Measurements from ENCODE around the gene TTF1. TPM values are rescaled to one million over a fixed set of nuclear protein-coding genes. Genes with fewer than 3 reads are reported as not detected.

TTF1 gene, protein sequence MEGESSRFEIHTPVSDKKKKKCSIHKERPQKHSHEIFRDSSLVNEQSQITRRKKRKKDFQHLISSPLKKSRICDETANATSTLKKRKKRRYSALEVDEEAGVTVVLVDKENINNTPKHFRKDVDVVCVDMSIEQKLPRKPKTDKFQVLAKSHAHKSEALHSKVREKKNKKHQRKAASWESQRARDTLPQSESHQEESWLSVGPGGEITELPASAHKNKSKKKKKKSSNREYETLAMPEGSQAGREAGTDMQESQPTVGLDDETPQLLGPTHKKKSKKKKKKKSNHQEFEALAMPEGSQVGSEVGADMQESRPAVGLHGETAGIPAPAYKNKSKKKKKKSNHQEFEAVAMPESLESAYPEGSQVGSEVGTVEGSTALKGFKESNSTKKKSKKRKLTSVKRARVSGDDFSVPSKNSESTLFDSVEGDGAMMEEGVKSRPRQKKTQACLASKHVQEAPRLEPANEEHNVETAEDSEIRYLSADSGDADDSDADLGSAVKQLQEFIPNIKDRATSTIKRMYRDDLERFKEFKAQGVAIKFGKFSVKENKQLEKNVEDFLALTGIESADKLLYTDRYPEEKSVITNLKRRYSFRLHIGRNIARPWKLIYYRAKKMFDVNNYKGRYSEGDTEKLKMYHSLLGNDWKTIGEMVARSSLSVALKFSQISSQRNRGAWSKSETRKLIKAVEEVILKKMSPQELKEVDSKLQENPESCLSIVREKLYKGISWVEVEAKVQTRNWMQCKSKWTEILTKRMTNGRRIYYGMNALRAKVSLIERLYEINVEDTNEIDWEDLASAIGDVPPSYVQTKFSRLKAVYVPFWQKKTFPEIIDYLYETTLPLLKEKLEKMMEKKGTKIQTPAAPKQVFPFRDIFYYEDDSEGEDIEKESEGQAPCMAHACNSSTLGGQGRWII
- total RNA-seq, result 10 to 100 TPM; 11.9 to 18.2 (median 12.8) TPM

DNA sequence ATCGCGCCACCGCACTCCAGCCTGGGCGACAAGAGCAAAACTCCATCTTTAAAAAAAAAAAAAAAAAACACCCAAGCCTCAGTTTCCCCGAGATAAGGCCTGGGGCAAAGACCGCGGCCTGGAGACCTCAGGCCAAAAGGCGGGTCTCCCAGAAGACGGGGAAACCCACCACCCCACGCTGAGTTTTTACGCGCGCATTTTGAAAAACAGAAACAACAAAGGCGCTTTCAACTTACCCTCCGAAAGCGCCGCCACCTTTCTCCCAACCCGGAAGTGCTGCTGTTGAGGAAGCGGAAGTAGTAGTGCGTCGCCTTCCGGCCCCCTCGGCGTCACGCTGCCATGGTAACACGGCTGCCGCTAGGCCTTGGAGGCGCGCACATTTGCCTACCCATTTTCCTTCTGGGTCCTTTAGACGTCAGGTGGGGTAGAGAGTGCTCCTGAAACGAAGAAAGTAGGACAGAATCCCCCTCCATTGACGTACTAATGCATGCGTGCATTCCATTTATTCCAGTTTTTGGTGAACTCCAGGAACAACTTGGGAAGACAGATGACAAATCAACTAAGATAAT is at the start of gene TTF1:
TSS of gene TTF1 (minus strand) at position 287 of the 569 bp plus-strand sequence. CDS start 4,019 bp downstream, outside the sequence.
- intact Hi-C loops (cut with DNase I; ENCODE audit: low total_unique reads) (loop anchor here (1.0 kb wide), 1 partner anchor 52 kb away; the partner anchor contains the start of gene SETX), in situ Hi-C loops (cut with MboI; ENCODE audit: low sequenced_read_pairs in 4 of 4) (loop anchor here in 2 of 4 donors (25.0 kb wide), 3 partner anchors 106 to 644 kb away; no protein-coding TSS in a partner anchor)
- no peak for TF ChIP-seq POLR2A (IDR thresholded peaks at IDR 0.05)
- TF ChIP-seq, protein P1, sequence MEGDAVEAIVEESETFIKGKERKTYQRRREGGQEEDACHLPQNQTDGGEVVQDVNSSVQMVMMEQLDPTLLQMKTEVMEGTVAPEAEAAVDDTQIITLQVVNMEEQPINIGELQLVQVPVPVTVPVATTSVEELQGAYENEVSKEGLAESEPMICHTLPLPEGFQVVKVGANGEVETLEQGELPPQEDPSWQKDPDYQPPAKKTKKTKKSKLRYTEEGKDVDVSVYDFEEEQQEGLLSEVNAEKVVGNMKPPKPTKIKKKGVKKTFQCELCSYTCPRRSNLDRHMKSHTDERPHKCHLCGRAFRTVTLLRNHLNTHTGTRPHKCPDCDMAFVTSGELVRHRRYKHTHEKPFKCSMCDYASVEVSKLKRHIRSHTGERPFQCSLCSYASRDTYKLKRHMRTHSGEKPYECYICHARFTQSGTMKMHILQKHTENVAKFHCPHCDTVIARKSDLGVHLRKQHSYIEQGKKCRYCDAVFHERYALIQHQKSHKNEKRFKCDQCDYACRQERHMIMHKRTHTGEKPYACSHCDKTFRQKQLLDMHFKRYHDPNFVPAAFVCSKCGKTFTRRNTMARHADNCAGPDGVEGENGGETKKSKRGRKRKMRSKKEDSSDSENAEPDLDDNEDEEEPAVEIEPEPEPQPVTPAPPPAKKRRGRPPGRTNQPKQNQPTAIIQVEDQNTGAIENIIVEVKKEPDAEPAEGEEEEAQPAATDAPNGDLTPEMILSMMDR (IDR thresholded peaks at IDR 0.05 in 4 of 5, conservative IDR thresholded peaks at IDR 0.05 in 1 of 5), result no peak
- peaks cover 29 to 34% of the 10 kb centered on the region in 2 donors for H3K4me1 ChIP-seq
- H3K27ac ChIP-seq, result peak within 1 kb of the TSS; percentile 11 to 73 (median 54)
- peak within 1 kb of the TSS; percentile 72 to 90 (median 84) for H3K4me3 ChIP-seq
- H3K36me3 ChIP-seq, result peaks cover 0 to 8% of the 10 kb centered on the region in 2 donors
- ATAC-seq (peak; percentile 87 to 88), DNase-seq (peak; percentile 71 to 81)
- peaks cover 22 to 24% (median 23%) of the 10 kb centered on the region in 3 donors for H3K27me3 ChIP-seq
- H3K9me3 ChIP-seq, result no peaks in the 10 kb centered on the region

DNA sequence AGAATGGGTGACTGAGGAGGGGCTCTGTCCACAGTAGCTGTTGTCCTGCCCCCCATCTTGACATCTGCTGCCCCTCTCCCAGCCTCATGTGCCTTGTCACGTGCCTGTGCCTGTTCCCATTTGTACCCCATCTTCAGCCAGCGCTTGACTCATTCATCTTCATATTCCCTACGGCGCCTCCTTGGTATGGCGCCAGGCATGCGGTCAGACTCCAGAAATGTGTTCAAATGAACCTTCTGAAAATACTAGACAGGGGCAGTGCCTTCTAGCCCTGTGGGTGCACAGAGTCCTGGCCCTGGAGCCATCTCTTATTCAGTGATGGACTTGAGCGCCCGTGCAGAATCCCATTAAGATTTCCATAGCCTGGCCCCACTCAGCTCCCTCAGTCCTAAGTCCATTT is 49.6 kb upstream of the TTF1 start:
- Histone ChIP-seq H3K27me3 (peaks cover 10 to 31% (median 27%) of the 10 kb centered on the region in 3 donors), H3K36me3 (no peaks in the 10 kb centered on the region), H3K4me3 (no peak overlapping the region), H3K27ac (no peak overlapping the region), H3K4me1 (no peaks in the 10 kb centered on the region), H3K9me3 (no peaks in the 10 kb centered on the region)
- no peak for TF ChIP-seq POLR2A (IDR thresholded peaks at IDR 0.05)
- TF ChIP-seq, protein P1 (IDR thresholded peaks at IDR 0.05 in 4 of 5, conservative IDR thresholded peaks at IDR 0.05 in 1 of 5), result no peak
- in situ Hi-C loops (cut with MboI; ENCODE audit: low sequenced_read_pairs in 4 of 4) (no loop called here), intact Hi-C loops (cut with DNase I; ENCODE audit: low total_unique reads) (no loop called here)
- ATAC-seq (no peak), DNase-seq (no peak)

DNA sequence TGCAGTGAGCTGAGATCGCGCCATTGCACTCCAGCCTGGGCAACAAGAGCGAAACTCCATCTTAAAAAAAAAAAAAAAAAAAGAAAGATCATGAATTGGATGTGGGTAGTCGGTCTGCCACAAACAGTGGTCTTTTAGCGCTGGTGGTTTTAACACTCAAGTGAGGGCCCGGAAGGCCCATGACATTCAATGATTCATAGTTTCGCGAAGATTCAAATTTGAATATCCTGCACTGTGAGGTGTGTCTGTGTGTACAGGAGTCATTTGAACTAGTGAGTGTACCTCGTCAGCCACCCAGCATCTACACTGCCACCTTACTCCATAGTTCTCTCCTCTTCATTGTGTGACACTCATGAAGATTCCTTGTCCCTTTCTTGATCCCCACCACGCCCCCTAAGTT is 44.6 kb upstream of the TTF1 start:
- Histone ChIP-seq H3K9me3 (no peaks in the 10 kb centered on the region), H3K4me3 (no peak overlapping the region), H3K36me3 (no peaks in the 10 kb centered on the region), H3K4me1 (no peaks in the 10 kb centered on the region), H3K27me3 (peaks cover 0 to 14% (median 7%) of the 10 kb centered on the region in 3 donors), H3K27ac (no peak overlapping the region)
- TF ChIP-seq POLR2A (IDR thresholded peaks at IDR 0.05), result no peak
- TF ChIP-seq, protein P1 (IDR thresholded peaks at IDR 0.05 in 4 of 5, conservative IDR thresholded peaks at IDR 0.05 in 1 of 5), result no peak
- in situ Hi-C loops (cut with MboI; ENCODE audit: low sequenced_read_pairs in 4 of 4) (no loop called here), intact Hi-C loops (cut with DNase I; ENCODE audit: low total_unique reads) (no loop called here)
- DNase-seq, result no peak
- no peak for ATAC-seq

DNA sequence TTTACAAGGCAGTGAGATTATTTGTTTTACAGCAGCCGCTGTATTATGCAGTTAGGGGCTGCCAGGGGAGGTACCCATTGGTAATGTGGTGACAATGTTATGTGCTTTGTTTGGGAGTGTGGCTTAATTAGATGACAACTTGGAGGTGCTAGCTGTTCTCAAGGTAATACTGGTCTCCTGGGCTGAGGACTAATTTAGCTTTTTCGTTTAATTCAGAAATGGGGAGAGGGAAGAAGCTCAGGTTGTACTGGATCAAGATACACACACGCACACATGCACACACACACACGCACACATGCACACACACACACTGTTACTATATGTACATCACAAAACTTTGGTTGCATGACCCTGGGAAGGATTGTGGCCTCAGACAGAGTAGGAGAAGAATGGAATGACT is 41.3 kb upstream of the TTF1 start:
- H3K27ac ChIP-seq, result no peak overlapping the region
- intact Hi-C loops (cut with DNase I; ENCODE audit: low total_unique reads) (no loop called here), in situ Hi-C loops (cut with MboI; ENCODE audit: low sequenced_read_pairs in 4 of 4) (no loop called here)
- TF ChIP-seq, protein P1 (IDR thresholded peaks at IDR 0.05 in 4 of 5, conservative IDR thresholded peaks at IDR 0.05 in 1 of 5), result no peak
- no peak for TF ChIP-seq POLR2A (IDR thresholded peaks at IDR 0.05)
- no peak for DNase-seq
- H3K36me3 ChIP-seq, result no peaks in the 10 kb centered on the region
- ATAC-seq, result no peak
- H3K9me3 ChIP-seq, result no peaks in the 10 kb centered on the region
- H3K4me1 ChIP-seq, result no peaks in the 10 kb centered on the region
- peaks cover 0 to 21% (median 21%) of the 10 kb centered on the region in 3 donors for H3K27me3 ChIP-seq
- H3K4me3 ChIP-seq, result no peak overlapping the region

All from gastrocnemius medialis (tissue), 4 donors.